GM18861 (cell line): ENCODE results near the gene RAC3.

Source experiments
- ATAC-seq: cut with Tn5 transposase; IDR thresholded peaks from one replicate; pipeline ENCODE4 v1.9.1; 2021; ENCODE audit not compliant: unreplicated experiment

RAC3 gene

GRCh38 chr17:82054351-82055022 is 23.0 kb downstream of the RAC3 start:
- no peak for ATAC-seq

GRCh38 chr17:82055023-82055964 is 23.8 kb downstream of the RAC3 start:
- ATAC-seq: no peak

GRCh38 chr17:82055965-82056728 is 24.7 kb downstream of the RAC3 start:
- no peak for ATAC-seq

- no peak for ATAC-seq
Measured at GRCh38 chr17:82056729-82057621, 25.5 kb downstream of the RAC3 start.

GRCh38 chr17:82058230-82058854 is 26.9 kb downstream of the RAC3 start:
- ATAC-seq: no peak

GRCh38 chr17:82058855-82059249 is 27.4 kb downstream of the RAC3 start:
- ATAC-seq: no peak

GRCh38 chr17:82059272-82060000 is 28.0 kb downstream of the RAC3 start:
- no peak for ATAC-seq

GRCh38 chr17:82060001-82060380 is 28.5 kb downstream of the RAC3 start:
- ATAC-seq: no peak

- ATAC-seq: no peak
Measured at GRCh38 chr17:82060614-82061013, 29.1 kb downstream of the RAC3 start.

GRCh38 chr17:82061047-82061925 is 29.8 kb downstream of the RAC3 start:
- ATAC-seq: no peak

- ATAC-seq: no peak
Measured at GRCh38 chr17:82062076-82062983, 30.9 kb downstream of the RAC3 start.

- ATAC-seq: no peak
Measured at GRCh38 chr17:82062984-82063368, 31.5 kb downstream of the RAC3 start.

- ATAC-seq: no peak
Measured at GRCh38 chr17:82063424-82064415, 32.2 kb downstream of the RAC3 start.

- ATAC-seq: no peak
Measured at GRCh38 chr17:82064433-82065192, 33.1 kb downstream of the RAC3 start.

- peak; percentile 19 for ATAC-seq
Measured at GRCh38 chr17:82065193-82065637, 33.7 kb downstream of the RAC3 start.
